ENCODE results near the gene APBB1IP.
"Not testable (repeated sequence)": the region's sequence is repeated elsewhere in the genome, so short reads cannot be mapped to it uniquely, and the experiment has no call there.

The APBB1IP gene

DNA sequence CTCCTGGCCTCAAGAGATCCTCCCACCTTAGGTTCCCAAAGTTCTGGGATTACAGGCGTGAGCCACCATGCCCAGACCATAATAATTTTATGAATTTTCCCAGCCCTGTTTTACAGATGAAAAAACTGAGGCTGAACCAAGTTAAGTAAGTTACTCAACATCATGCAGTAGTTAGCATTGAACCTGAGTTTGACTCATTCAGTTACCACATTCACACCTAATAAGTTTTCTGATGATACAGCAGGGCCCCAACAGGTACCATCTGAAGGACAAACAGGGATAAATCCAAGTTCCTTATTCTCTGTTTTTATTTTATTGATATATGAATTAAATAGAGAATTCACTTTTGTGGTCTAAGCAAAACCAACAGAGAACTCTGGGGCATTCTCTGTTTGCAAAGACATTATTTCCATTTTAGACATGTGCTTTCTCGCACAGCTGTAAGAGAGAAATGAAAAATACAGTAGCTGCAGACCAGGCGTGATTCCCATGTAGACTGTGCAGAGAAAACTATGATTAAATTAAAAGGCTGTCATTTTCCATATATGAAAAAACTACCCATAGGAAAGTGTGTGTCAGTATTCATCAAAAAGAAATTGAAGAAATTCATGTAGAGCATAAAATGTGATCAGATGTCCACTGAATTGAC, 26.6 kb downstream of the APBB1IP start:
- no peak overlapping the region for H3K27ac ChIP-seq
- H3K9me3 ChIP-seq (ENCODE audit: control insufficient read depth, low read length), result no peaks in the 10 kb centered on the region
- no peak overlapping the region for H3K9ac ChIP-seq
- no peak overlapping the region for H3K4me3 ChIP-seq (ENCODE audit: low read depth, low read length)
- no peaks in the 10 kb centered on the region for H3K27me3 ChIP-seq (ENCODE audit: control insufficient read depth, insufficient read depth, low read length)
- no peaks in the 10 kb centered on the region for H3K79me2 ChIP-seq
- H2AFZ ChIP-seq, result no peak overlapping the region
- H3K4me1 ChIP-seq, result no peaks in the 10 kb centered on the region
- no peak overlapping the region for H3K4me2 ChIP-seq (ENCODE audit: low read length)
- no peaks in the 10 kb centered on the region for H3K36me3 ChIP-seq (ENCODE audit: control insufficient read depth, insufficient read depth, low read length)
- TF ChIP-seq CTCF (IDR thresholded peaks at IDR 0.05), result no peak

DNA sequence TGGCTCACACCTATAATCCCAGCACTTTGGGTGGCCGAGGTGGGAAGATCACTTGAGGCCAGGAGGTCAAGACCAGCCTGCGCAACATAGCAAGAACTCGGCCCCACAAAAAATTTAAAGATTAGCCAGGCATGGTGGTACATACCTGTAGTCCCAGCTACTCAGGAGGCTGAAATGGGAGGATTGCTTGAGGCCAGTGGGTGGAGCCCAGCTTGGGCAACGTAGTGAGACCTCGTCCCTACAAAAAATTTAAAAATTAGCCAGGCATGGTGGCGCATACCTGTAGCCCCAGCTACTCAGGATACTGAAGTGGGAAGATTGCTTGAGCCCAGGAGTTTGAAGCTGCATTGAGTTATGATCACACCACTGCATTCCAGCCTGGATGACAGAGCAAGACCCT, 28.4 kb downstream of the APBB1IP start:
- not testable (repeated sequence) for H2AFZ ChIP-seq; H3K4me3 ChIP-seq (ENCODE audit: low read depth, low read length); H3K9ac ChIP-seq

GRCh38 chr10:26467639-26468038, 29.5 kb downstream of the APBB1IP start:
- Histone ChIP-seq H3K4me3 (ENCODE audit: low read depth, low read length) (no peak overlapping the region), H3K36me3 (ENCODE audit: control insufficient read depth, insufficient read depth, low read length) (no peaks in the 10 kb centered on the region), H3K9ac (no peak overlapping the region), H2AFZ (no peak overlapping the region), H3K4me1 (no peaks in the 10 kb centered on the region), H3K4me2 (ENCODE audit: low read length) (no peak overlapping the region), H3K79me2 (no peaks in the 10 kb centered on the region), H3K27ac (no peak overlapping the region), H3K9me3 (ENCODE audit: control insufficient read depth, low read length) (no peaks in the 10 kb centered on the region), H3K27me3 (ENCODE audit: control insufficient read depth, insufficient read depth, low read length) (no peaks in the 10 kb centered on the region)
- TF ChIP-seq CTCF (IDR thresholded peaks at IDR 0.05), result no peak

More for the DNA sequence above, 28.4 kb downstream of the APBB1IP start:
- H3K27ac ChIP-seq; H3K4me2 ChIP-seq (ENCODE audit: low read length); H3K36me3 ChIP-seq (ENCODE audit: control insufficient read depth, insufficient read depth, low read length); H3K27me3 ChIP-seq (ENCODE audit: control insufficient read depth, insufficient read depth, low read length); H3K4me1 ChIP-seq; H3K9me3 ChIP-seq (ENCODE audit: control insufficient read depth, low read length); H3K79me2 ChIP-seq: not testable (repeated sequence)

- no peak overlapping the region for H3K27ac ChIP-seq
Measured at GRCh38 chr10:26468291-26468690, 30.1 kb downstream of the APBB1IP start.

GRCh38 chr10:26468700-26469099, 30.6 kb downstream of the APBB1IP start:
- no peak overlapping the region for H3K4me3 ChIP-seq (ENCODE audit: low read depth, low read length)
- no peaks in the 10 kb centered on the region for H3K27me3 ChIP-seq (ENCODE audit: control insufficient read depth, insufficient read depth, low read length)
- H3K9me3 ChIP-seq (ENCODE audit: control insufficient read depth, low read length), result no peaks in the 10 kb centered on the region
- H3K4me2 ChIP-seq (ENCODE audit: low read length), result no peak overlapping the region
- no peak for TF ChIP-seq CTCF (IDR thresholded peaks at IDR 0.05)
- no peaks in the 10 kb centered on the region for H3K79me2 ChIP-seq
- no peaks in the 10 kb centered on the region for H3K36me3 ChIP-seq (ENCODE audit: control insufficient read depth, insufficient read depth, low read length)
- no peak overlapping the region for H3K27ac ChIP-seq
- H2AFZ ChIP-seq, result no peak overlapping the region
- no peaks in the 10 kb centered on the region for H3K4me1 ChIP-seq
- no peak overlapping the region for H3K9ac ChIP-seq

More at GRCh38 chr10:26468291-26468690, 30.1 kb downstream of the APBB1IP start:
- no peak overlapping the region for H2AFZ ChIP-seq
- H3K27me3 ChIP-seq (ENCODE audit: control insufficient read depth, insufficient read depth, low read length), result no peaks in the 10 kb centered on the region
- no peaks in the 10 kb centered on the region for H3K36me3 ChIP-seq (ENCODE audit: control insufficient read depth, insufficient read depth, low read length)
- no peak overlapping the region for H3K9ac ChIP-seq
- H3K79me2 ChIP-seq, result no peaks in the 10 kb centered on the region
- H3K4me2 ChIP-seq (ENCODE audit: low read length), result no peak overlapping the region
- H3K4me1 ChIP-seq, result no peaks in the 10 kb centered on the region
- H3K9me3 ChIP-seq (ENCODE audit: control insufficient read depth, low read length), result no peaks in the 10 kb centered on the region
- no peak overlapping the region for H3K4me3 ChIP-seq (ENCODE audit: low read depth, low read length)
- TF ChIP-seq CTCF (IDR thresholded peaks at IDR 0.05), result no peak
